OCI-LY7 (cell line): Measurements from ENCODE around the gene PHKA2. TPM values are rescaled to one million over a fixed set of nuclear protein-coding genes. Genes with fewer than 3 reads are reported as not detected.

Experiments used
- BruUV-seq: library from RNA; stranded (reverse); fragments of 400-500 nt; replicated peaks from 2 replicates; lab custom pipeline; 2021; lab: Mats Ljungman, UMichigan
- CTCF ChIA-PET: fragments of 300-600 bp; sonication (Branson Sonifier 250); formaldehyde crosslinking; loops from one replicate; lab custom pipeline; 2022; ENCODE audit warnings: antibody characterized with exemption; ENCODE audit not compliant: unreplicated experiment; lab: Charles Lee
- POLR2A ChIA-PET: fragments of 300-600 bp; sonication (Branson Sonifier 250); formaldehyde crosslinking; loops from one replicate; lab custom pipeline; 2022; ENCODE audit warnings: antibody characterized with exemption; lab: Charles Lee
- DNase-seq: peaks from one replicate; pipeline ENCODE4 v3.0.0-alpha.2; 2015; ENCODE audit warnings: low spot score
- H2AFZ ChIP-seq: fragments of 200-600 bp; sonication (generic), shearing (Covaris generic); 2 replicates; pipeline ENCODE4 v1.6.1; 2014; ENCODE audit warnings: mild to moderate bottlenecking, antibody characterized with exemption, low read length, moderate library complexity
- H3K27ac ChIP-seq: fragments of 200-600 bp; sonication (generic); 2 replicates; pipeline ENCODE4 v1.5.1; 2014; ENCODE audit warnings: mixed run types, low read depth, mild to moderate bottlenecking, moderate library complexity, low read length, inconsistent platforms; ENCODE audit not compliant: poor library complexity, severe bottlenecking
- H3K36me3 ChIP-seq: fragments of 200-600 bp; sonication (generic); 2 replicates; pipeline ENCODE4 v1.6.1; 2014; ENCODE audit warnings: mild to moderate bottlenecking, antibody characterized with exemption, low read length, moderate library complexity, mixed read lengths; ENCODE audit not compliant: insufficient read depth
- H3K4me1 ChIP-seq: fragments of 200-600 bp; sonication (generic); 2 replicates; pipeline ENCODE4 v1.5.1; 2014; ENCODE audit warnings: mild to moderate bottlenecking, low read length; ENCODE audit not compliant: insufficient read depth, poor library complexity, severe bottlenecking
- H3K4me2 ChIP-seq: fragments of 200-600 bp; sonication (generic); 2 replicates; pipeline ENCODE4 v1.6.1; 2014; ENCODE audit warnings: mild to moderate bottlenecking, low read length
- H3K4me3 ChIP-seq: fragments of 200-600 bp; sonication (generic); 2 replicates; pipeline ENCODE4 v1.5.1; 2014; ENCODE audit warnings: mild to moderate bottlenecking, low read depth, low read length; ENCODE audit not compliant: poor library complexity, severe bottlenecking
- H3K79me2 ChIP-seq: fragments of 200-600 bp; sonication (generic); 2 replicates; pipeline ENCODE4 v1.6.1; 2016; ENCODE audit warnings: low read depth, mild to moderate bottlenecking, low read length, moderate library complexity, mixed read lengths; ENCODE audit not compliant: insufficient read depth
- H3K9me2 ChIP-seq: fragments of 200-600 bp; sonication (generic); 2 replicates; pipeline ENCODE4 v1.6.1; 2016; ENCODE audit warnings: mild to moderate bottlenecking, low read length, mixed read lengths; ENCODE audit not compliant: insufficient read depth
- H3K9me3 ChIP-seq: fragments of 200-600 bp; sonication (generic); 2 replicates; pipeline ENCODE4 v1.6.1; 2014; ENCODE audit warnings: mild to moderate bottlenecking, mixed run types, low read length, mixed read lengths
- H4K20me1 ChIP-seq: fragments of 200-600 bp; sonication (generic); 2 replicates; pipeline ENCODE4 v1.6.1; 2014; ENCODE audit warnings: mild to moderate bottlenecking, antibody characterized with exemption, low read length, moderate library complexity, mixed read lengths; ENCODE audit not compliant: insufficient read depth
- CTCF ChIP-seq: fragments of 200-600 bp; sonication (generic); conservative IDR thresholded peaks from 2 replicates; pipeline ENCODE4 v1.5.1; 2014; ENCODE audit warnings: mild to moderate bottlenecking, antibody characterized with exemption, low read length, moderate library complexity, mixed read lengths
- EZH2phosphoT487 ChIP-seq: fragments of 200-600 bp; sonication (generic); IDR thresholded peaks from 2 replicates; pipeline ENCODE4 v1.6.1; 2018; ENCODE audit warnings: low read depth, borderline replicate concordance, mild to moderate bottlenecking, mixed run types, antibody characterized with exemption, low read length, moderate library complexity, mixed read lengths
- intact Hi-C: fragments of 100-400 bp; cut with micrococcal nuclease; formaldehyde crosslinking; loops from one replicate; pipeline ENCODE4 v1.10.0; 2022; ENCODE audit not compliant: unreplicated experiment
- total RNA-seq, 2 experiments: library from RNA; depleted of rRNA in 1 of 2; stranded (reverse); fragments of >200 nt in 1 of 2; shearing (Covaris generic) in 1 of 2; gene quantifications; 2 replicates each; pipeline ENCODE4 v1.2.3, GENCODE V29; 2014 to 2022

The PHKA2 gene
- total RNA-seq, 2 experiments from 2014 or later: 24.1 to 41.4 TPM

- TF ChIP-seq EZH2phosphoT487: no peak
- no peak for TF ChIP-seq CTCF
- Histone ChIP-seq H3K9me2 (no peaks in the 10 kb centered on the region), H3K79me2 (no peaks in the 10 kb centered on the region), H4K20me1 (no peaks in the 10 kb centered on the region), H3K27ac (no peak overlapping the region), H2AFZ (no peak overlapping the region), H3K4me3 (no peak overlapping the region), H3K4me2 (no peak overlapping the region), H3K4me1 (no peaks in the 10 kb centered on the region), H3K9me3 (no peaks in the 10 kb centered on the region), H3K36me3 (no peaks in the 10 kb centered on the region)
- no peak for DNase-seq
- intact Hi-C loops: no loop called here
- BruUV-seq: no TSS peak
- POLR2A ChIA-PET: no interaction called here
- CTCF ChIA-PET: no interaction called here
These were observed 104.8 kb downstream of the PHKA2 start for GRCh38 chrX:18879144-18879543.

- Histone ChIP-seq H3K79me2 (no peaks in the 10 kb centered on the region), H3K4me1 (no peaks in the 10 kb centered on the region), H3K9me3 (no peaks in the 10 kb centered on the region), H2AFZ (no peak overlapping the region), H3K27ac (no peak overlapping the region), H3K4me2 (no peak overlapping the region), H3K9me2 (no peaks in the 10 kb centered on the region), H3K36me3 (no peaks in the 10 kb centered on the region), H3K4me3 (no peak overlapping the region), H4K20me1 (no peaks in the 10 kb centered on the region)
- POLR2A ChIA-PET: no interaction called here
- no TSS peak for BruUV-seq
- TF ChIP-seq CTCF (no peak), EZH2phosphoT487 (no peak)
- intact Hi-C loops: no loop called here
- no peak for DNase-seq
- CTCF ChIA-PET: no interaction called here
These were observed 106.4 kb downstream of the PHKA2 start for GRCh38 chrX:18877469-18877868.

GRCh38 chrX:18875256-18875878 is 108.5 kb downstream of the PHKA2 start:
- Histone ChIP-seq H3K36me3 (no peaks in the 10 kb centered on the region), H3K4me3 (no peak overlapping the region), H3K27ac (no peak overlapping the region), H3K9me2 (no peaks in the 10 kb centered on the region), H4K20me1 (no peaks in the 10 kb centered on the region), H3K9me3 (no peaks in the 10 kb centered on the region), H3K4me1 (no peaks in the 10 kb centered on the region), H3K4me2 (no peak overlapping the region), H2AFZ (no peak overlapping the region), H3K79me2 (no peaks in the 10 kb centered on the region)
- BruUV-seq: no TSS peak
- DNase-seq: no peak
- POLR2A ChIA-PET: interaction anchor here (0.6 kb wide), 1 partner anchor 169 kb away, joined by 3 read pairs; no protein-coding TSS in a partner anchor
- no peak for TF ChIP-seq CTCF
- TF ChIP-seq EZH2phosphoT487: no peak
- intact Hi-C loops: no loop called here
- CTCF ChIA-PET: no interaction called here
